ENCODE results near the gene BICD2.

BICD2 gene

GRCh38 chr9:92666912-92667532 lies 97.6 kb downstream of the BICD2 start:
- Histone ChIP-seq H3K4me3 (ENCODE audit: low read length) (no peak overlapping the region), H3K36me3 (ENCODE audit: control insufficient read depth, low read depth, low read length) (peaks cover 5% of the 10 kb centered on the region), H3K27ac (ENCODE audit: low read length) (no peak overlapping the region), H3K9ac (ENCODE audit: low read length) (no peak overlapping the region), H3K9me3 (ENCODE audit: control insufficient read depth, low read depth, low read length) (no peaks in the 10 kb centered on the region), H3K4me1 (ENCODE audit: control insufficient read depth, low read depth, low read length) (peaks cover 14% of the 10 kb centered on the region), H3K27me3 (ENCODE audit: control insufficient read depth, insufficient read depth, low read length) (no peaks in the 10 kb centered on the region)

- Histone ChIP-seq H3K9ac (ENCODE audit: low read length) (no peak overlapping the region), H3K4me1 (ENCODE audit: control insufficient read depth, low read depth, low read length) (peaks cover 14% of the 10 kb centered on the region), H3K4me3 (ENCODE audit: low read length) (no peak overlapping the region)
These were observed 98.4 kb downstream of the BICD2 start for GRCh38 chr9:92666236-92666635.

GRCh38 chr9:92665836-92666235 lies 98.8 kb downstream of the BICD2 start:
- no peak overlapping the region for H3K9ac ChIP-seq (ENCODE audit: low read length)
- H3K27ac ChIP-seq (ENCODE audit: low read length): no peak overlapping the region
- H3K4me3 ChIP-seq (ENCODE audit: low read length): no peak overlapping the region
- H3K27me3 ChIP-seq (ENCODE audit: control insufficient read depth, insufficient read depth, low read length): no peaks in the 10 kb centered on the region
- peaks cover 5% of the 10 kb centered on the region for H3K36me3 ChIP-seq (ENCODE audit: control insufficient read depth, low read depth, low read length)
- H3K4me1 ChIP-seq (ENCODE audit: control insufficient read depth, low read depth, low read length): peaks cover 14% of the 10 kb centered on the region
- no peaks in the 10 kb centered on the region for H3K9me3 ChIP-seq (ENCODE audit: control insufficient read depth, low read depth, low read length)

More at GRCh38 chr9:92666236-92666635, 98.4 kb downstream of the BICD2 start:
- no peaks in the 10 kb centered on the region for H3K27me3 ChIP-seq (ENCODE audit: control insufficient read depth, insufficient read depth, low read length)
- no peaks in the 10 kb centered on the region for H3K9me3 ChIP-seq (ENCODE audit: control insufficient read depth, low read depth, low read length)
- H3K27ac ChIP-seq (ENCODE audit: low read length): no peak overlapping the region
- peaks cover 5% of the 10 kb centered on the region for H3K36me3 ChIP-seq (ENCODE audit: control insufficient read depth, low read depth, low read length)

GRCh38 chr9:92664394-92665152 lies 100.1 kb downstream of the BICD2 start:
- Histone ChIP-seq H3K27me3 (ENCODE audit: control insufficient read depth, insufficient read depth, low read length) (no peaks in the 10 kb centered on the region), H3K9ac (ENCODE audit: low read length) (no peak overlapping the region), H3K4me1 (ENCODE audit: control insufficient read depth, low read depth, low read length) (peaks cover 19% of the 10 kb centered on the region), H3K36me3 (ENCODE audit: control insufficient read depth, low read depth, low read length) (peaks cover 5% of the 10 kb centered on the region), H3K9me3 (ENCODE audit: control insufficient read depth, low read depth, low read length) (no peaks in the 10 kb centered on the region), H3K27ac (ENCODE audit: low read length) (no peak overlapping the region), H3K4me3 (ENCODE audit: low read length) (no peak overlapping the region)

GRCh38 chr9:92663951-92664350 lies 100.7 kb downstream of the BICD2 start:
- no peaks in the 10 kb centered on the region for H3K9me3 ChIP-seq (ENCODE audit: control insufficient read depth, low read depth, low read length)
- H3K4me3 ChIP-seq (ENCODE audit: low read length): no peak overlapping the region
- no peaks in the 10 kb centered on the region for H3K27me3 ChIP-seq (ENCODE audit: control insufficient read depth, insufficient read depth, low read length)
- H3K4me1 ChIP-seq (ENCODE audit: control insufficient read depth, low read depth, low read length): peaks cover 18% of the 10 kb centered on the region
- no peak overlapping the region for H3K9ac ChIP-seq (ENCODE audit: low read length)
- peaks cover 5% of the 10 kb centered on the region for H3K36me3 ChIP-seq (ENCODE audit: control insufficient read depth, low read depth, low read length)
- H3K27ac ChIP-seq (ENCODE audit: low read length): no peak overlapping the region

- Histone ChIP-seq H3K36me3 (ENCODE audit: control insufficient read depth, low read depth, low read length) (peaks cover 5% of the 10 kb centered on the region), H3K9ac (ENCODE audit: low read length) (no peak overlapping the region), H3K4me3 (ENCODE audit: low read length) (no peak overlapping the region), H3K9me3 (ENCODE audit: control insufficient read depth, low read depth, low read length) (no peaks in the 10 kb centered on the region), H3K4me1 (ENCODE audit: control insufficient read depth, low read depth, low read length) (peaks cover 12% of the 10 kb centered on the region), H3K27me3 (ENCODE audit: control insufficient read depth, insufficient read depth, low read length) (no peaks in the 10 kb centered on the region), H3K27ac (ENCODE audit: low read length) (no peak overlapping the region)
These were observed 101.5 kb downstream of the BICD2 start for GRCh38 chr9:92663126-92663525.

- Histone ChIP-seq H3K36me3 (ENCODE audit: control insufficient read depth, low read depth, low read length) (no peaks in the 10 kb centered on the region), H3K4me1 (ENCODE audit: control insufficient read depth, low read depth, low read length) (peaks cover 12% of the 10 kb centered on the region), H3K9me3 (ENCODE audit: control insufficient read depth, low read depth, low read length) (no peaks in the 10 kb centered on the region), H3K27ac (ENCODE audit: low read length) (no peak overlapping the region), H3K27me3 (ENCODE audit: control insufficient read depth, insufficient read depth, low read length) (no peaks in the 10 kb centered on the region), H3K9ac (ENCODE audit: low read length) (no peak overlapping the region), H3K4me3 (ENCODE audit: low read length) (no peak overlapping the region)
These were observed 102.9 kb downstream of the BICD2 start for GRCh38 chr9:92661743-92662142.
